ENCODE results near the gene MTA2.
A peak's percentile ranks its signal among the peaks of the same experiment; 100 is the strongest.
"Not testable (repeated sequence)": the region's sequence is repeated elsewhere in the genome, so short reads cannot be mapped to it uniquely, and the experiment has no call there.

The MTA2 gene
- 211 to 375 (median 270) reads per million in 3 experiments for total RNA-seq

DNA sequence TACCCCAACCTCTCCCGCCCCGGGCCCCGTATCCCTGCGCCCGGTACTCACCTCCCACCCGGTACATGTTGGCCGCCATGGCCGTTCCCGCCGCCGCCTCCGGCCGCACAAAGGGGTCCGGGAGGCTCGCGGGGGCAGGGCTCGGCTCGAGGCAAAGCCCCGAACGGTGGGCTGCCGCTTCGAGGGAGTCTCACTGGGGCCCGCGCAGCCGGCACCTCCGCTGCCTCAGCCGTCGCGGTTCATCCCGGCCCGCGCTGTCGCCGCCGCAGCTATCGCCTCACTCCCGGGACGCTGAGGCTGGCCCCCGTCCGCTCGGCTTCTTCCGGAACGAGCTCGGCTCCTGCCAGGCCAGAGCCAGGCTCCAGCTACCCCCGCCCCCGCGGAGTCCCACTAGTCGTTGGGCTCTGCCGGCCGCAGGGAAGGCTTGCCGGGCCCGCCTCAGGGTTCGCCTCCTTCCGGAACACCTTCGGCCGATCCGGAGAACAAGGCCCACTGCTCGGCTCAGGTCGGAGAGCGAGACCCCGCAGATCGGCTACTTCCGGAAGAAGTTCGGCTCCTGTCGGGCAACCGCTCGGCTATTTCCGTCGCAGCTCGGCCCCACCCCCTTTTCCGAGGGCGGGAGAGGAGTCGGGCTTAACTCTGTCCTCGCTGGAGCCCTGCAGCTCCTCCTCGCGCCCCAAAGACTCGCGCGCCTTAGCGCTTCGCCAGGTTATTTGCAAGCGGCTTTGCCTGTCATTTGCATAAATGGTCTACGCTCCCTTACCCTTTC, at the start of gene MTA2:
TSS of gene MTA2 (minus strand) at position 494 of the 769 bp plus-strand sequence. CDS start at position 79, 415 bp downstream.
- DNase-seq, result peak; percentile 100

DNA sequence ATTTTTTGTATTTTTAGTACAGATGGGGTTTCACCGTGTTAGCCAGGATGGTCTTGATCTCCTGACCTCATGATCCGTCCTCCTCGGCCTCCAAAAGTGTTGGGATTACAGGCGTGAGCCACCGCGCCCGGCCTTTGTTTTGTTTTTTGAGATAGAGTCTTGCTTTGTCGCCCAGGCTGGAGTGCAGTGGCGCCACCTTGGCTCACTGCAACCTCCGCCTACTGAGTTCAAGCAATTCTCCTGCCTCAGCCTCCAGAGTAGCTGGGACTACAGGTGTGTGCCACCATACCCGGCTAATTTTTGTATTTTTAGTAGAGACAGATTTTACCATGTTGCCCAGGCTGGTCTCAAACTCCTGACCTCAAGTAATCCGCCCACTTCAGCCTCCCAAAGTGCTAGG, 48.6 kb upstream of the MTA2 start:
- DNase-seq, result not testable (repeated sequence)

DNA sequence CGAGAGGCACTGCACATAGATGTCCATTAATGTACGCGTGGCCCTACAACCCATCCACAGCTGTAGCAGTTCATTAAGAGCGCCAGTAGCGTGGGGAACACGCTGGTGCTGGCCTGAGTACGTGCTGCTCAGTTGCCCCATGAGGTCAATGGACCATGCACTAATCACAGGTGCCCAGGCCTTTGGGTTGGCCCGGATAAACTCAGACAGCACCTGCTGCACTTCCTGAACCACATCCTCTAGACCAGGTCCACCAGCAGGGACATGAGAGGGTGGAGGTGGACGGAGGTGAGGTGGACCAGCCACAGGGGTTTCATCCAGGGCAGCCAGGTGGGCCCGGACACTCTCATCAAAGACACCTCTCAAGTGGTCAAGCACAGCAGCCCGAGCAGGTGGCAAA, 47.8 kb upstream of the MTA2 start:
- no peak for DNase-seq

DNA sequence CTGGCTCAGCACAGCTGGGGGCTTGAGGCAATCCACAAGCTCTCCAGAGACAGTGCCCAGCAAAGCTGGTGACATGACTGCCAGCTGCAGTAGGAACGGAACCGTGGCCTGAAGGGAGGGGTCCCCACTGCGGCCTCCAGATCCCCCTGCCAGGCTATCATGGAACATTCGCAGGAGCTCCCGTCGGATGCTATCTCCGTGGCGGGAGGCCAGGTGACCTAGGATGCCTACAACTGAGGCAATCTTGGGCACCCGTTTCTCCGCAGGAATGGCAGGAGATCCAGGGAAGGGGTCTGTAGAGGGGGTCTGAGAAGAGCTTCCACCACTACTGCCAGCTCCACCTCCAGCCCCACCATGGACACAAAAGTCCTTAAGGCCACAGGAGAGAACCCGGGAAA, 47.3 kb upstream of the MTA2 start:
- DNase-seq, result no peak

DNA sequence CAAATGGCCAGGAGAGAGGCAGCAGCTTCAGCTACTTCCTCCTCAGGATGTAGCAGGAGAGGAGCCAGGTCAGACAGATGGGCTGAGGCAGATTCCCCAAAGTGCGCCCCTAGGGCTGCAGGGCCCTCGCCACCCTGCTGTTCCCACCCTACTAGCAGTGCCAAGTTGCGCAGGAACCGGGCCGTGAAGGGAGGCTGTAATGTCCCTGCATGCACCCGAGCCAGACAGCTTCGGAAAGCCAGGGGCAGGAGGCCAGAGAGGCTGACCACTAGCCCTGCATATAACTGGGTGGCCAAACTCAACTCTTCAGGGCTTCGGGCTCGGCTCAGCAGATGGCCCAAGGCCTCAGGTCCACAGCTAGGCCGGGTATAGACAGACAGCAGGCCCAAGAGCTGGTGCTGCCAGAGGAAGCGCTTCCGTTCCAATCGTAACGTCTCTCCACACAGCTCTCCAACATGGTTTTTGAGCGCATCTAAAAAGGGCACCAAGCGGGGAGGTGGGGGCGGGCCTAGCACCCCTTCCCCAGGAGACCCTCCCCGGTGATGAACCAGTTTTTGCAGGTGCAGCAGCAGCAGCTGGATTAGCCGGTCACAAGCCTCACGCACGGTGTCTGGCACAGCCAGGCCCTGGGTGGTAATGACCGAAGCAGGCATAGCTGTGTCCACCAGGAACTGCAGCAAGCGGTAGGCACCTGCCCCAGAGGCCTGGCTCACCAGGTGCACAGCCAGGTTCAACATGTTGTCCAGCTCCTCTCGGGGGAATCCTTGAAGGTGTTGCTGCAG, 46.7 kb upstream of the MTA2 start:
- no peak for DNase-seq

DNA sequence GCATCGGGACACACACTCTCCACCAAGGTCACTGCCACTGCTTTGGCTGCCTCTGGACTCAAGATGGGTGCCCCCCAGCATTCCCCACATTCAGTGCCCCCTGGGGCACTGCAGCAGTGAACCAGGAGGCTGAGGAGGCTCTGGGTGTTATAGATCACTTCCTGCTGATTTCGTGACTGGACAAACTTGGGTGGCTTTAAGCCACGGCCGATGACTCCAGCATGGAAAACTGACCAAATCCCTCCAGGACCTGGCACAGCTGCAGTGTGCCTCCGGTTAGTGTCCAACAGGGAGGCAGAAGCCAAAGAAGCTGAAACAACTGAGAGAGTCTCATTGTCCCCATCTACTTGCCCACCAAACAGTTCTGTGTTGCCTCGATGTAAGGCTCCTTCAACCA, 45.9 kb upstream of the MTA2 start:
- DNase-seq, result no peak

DNA sequence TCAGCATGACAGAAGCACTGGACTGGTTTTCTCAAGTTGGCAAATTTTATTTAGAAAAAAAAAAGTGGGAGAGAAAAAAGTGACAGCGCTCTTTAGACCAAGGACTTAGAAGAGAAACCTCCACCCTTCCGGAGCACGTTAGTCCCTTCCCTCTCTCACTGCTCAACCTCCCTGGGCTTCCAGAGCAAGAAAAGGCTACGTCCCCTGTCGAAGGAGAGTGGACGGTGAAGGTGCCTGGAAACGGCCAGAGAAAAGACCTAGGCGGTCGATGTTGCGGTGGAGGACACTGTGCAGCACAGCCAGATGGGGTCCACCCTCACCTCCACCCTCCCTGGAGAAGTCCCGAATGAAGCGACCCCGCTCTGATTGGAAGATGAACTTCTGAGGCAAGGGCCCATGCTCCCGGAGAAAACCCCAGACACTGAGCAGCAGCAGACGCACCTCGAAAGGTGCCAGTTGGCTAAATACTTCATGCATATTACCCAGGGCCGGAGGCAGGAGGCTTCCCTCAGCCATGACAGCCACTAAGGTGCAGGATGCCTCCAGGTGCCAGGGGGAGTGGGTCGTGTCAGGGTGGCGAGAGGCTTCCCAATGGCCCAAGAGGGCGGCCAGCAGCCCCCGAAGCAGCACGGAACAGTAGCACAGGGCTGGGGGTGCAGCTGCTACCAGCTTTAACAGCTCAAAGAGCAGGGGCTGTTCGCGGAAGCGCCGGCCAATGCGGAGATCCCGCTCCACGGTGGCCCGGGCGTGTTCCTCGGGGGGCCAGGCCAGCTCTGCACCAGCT, 45.4 kb upstream of the MTA2 start:
- DNase-seq, result no peak

DNA sequence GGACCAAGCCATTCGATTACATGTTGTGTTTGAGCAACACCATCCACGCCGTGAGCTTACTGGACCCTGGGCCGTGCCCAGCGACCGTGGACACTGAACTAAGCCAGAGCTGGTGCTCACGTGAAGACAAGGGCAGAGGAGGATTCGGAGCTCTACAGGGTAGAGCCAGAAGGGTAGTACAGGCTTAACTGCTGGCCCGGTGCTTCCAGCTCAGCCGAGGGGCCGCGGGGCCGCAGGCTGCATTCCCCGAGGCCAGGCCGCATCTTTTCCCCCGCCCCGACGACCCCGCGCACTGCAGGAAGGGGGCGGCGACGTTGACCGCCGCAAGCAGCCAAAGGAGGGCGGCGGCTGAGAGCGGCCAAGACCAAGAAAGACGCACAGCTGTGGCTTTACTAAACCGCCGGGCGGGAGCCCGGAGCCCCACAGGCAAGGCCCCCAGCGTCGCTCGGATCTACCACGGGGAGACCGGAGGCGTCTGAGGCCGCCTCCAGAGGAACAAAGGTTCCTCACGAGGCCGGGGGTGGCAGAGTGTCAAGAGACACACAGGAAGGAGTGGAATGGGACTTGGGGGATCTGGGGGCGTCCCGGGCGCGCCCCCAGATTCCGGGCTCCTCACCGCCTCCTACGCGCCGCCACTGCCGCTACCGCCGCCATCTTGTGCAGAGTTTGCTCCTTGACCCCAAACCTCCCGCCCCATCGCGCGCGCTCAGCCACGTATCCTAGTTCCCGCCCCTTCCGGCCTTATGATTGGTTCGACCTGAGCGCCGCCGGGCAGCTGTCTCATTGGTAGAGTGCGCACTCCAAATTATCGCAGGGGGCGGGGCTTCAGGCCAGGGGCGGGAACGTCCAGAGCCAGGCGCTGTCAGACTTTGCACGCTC, 44.5 kb upstream of the MTA2 start, which contains the start of gene GANAB:
TSS of gene GANAB (minus strand) at position 668 of the 879 bp plus-strand sequence. CDS start at position 654, 14 bp downstream.
- DNase-seq, result peak; percentile 96

DNA sequence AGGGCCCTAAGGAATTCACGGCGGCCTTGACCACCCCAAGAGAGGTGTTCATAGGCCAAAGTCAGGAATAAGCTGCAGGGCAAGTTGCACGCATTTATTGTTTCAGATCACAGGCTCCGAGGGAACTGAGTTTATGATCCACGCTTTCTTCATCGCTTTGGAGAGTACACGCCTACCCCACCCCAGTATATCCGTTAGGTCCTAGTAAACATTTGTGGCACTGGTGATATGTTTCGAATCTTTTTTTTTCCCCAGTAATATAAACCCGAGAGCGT, 43.9 kb upstream of the MTA2 start:
- no peak for DNase-seq

DNA sequence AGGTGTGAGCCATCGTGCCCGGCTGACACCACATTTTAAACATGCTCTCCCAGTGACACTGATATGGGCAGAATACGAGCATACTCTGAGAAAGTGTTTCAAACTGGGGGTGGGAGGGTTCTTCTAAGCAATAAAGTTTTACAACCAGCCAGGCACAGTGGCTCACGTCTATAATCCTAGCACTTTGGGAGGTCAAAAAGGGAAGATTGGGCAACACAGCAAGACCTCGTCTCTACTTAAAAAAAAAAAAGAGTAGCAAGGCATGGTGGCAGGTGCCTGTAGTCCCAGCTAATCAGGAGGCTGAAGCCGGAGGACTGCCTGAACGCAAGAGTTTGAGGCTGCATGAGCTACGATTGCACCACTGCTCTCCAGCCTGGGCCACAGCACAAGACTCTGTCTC, 42.6 kb upstream of the MTA2 start:
- no peak for DNase-seq

DNA sequence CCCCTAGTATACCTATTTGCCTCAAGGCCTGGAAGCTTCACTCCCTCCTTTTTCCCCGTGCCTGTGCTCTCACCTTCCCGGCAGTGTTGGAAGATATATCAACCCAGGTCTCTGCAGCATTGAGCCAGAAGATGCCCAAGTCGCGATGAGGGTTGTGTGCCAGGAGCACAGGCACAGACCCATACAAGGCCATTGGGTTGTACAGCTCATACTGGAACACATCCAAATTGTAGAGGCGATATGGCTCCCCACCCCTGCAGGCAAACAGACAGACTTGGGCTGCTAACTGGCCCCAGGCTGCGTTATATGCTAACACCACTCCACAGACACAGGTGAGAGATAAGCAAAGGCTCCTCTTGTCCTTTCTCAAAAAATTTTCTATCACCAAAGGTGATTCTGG, 30.8 kb upstream of the MTA2 start:
- DNase-seq, result no peak

DNA sequence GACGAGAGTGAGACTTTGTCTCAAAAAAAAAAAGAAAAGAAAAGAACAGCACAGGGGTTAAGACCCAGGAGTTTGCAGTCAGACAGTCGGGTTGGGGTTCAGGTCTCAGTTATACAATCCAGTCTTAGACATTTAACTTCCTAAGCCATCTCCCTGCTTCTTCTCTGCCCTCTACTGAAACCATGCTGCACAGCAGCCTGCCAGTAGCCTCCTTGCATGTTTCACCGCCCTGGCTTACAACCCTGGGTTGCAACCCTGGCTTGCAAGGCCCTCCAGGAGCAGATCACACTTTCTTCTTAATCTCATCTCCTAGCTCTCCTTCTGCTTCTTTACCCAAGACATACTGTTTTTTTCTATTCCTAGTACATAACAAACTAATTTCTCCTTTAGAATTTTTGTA, 26.0 kb upstream of the MTA2 start:
- no peak for DNase-seq

DNA sequence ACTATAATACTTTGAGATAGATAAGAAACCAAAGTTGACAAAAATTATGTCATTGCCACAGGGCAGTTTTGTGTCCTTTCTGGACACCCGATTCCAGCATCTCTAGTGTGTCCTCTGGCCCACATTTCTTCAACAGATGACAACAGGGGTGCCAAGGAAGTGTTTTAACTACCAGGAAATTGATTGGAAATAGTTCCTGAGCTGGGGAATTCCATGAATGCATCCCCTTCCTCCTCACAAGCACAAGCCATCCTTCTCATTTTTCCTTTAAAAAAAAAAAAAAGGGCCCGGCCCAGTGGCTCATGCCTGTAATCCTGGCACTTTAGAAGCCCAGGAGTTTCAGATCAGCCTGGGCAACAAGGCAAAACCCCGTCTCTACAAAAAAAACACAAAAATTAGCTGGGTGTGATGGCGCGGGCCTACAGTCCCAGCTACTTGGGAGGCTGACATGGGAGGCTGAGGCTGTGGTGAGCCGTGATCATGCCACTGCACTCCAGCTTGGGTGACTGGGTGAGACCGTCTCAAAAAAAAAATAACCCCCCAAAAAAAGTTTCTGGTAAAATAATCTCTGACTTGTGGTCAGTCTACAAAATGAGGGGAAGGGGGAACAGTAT, 20.9 kb upstream of the MTA2 start:
- DNase-seq, result no peak

DNA sequence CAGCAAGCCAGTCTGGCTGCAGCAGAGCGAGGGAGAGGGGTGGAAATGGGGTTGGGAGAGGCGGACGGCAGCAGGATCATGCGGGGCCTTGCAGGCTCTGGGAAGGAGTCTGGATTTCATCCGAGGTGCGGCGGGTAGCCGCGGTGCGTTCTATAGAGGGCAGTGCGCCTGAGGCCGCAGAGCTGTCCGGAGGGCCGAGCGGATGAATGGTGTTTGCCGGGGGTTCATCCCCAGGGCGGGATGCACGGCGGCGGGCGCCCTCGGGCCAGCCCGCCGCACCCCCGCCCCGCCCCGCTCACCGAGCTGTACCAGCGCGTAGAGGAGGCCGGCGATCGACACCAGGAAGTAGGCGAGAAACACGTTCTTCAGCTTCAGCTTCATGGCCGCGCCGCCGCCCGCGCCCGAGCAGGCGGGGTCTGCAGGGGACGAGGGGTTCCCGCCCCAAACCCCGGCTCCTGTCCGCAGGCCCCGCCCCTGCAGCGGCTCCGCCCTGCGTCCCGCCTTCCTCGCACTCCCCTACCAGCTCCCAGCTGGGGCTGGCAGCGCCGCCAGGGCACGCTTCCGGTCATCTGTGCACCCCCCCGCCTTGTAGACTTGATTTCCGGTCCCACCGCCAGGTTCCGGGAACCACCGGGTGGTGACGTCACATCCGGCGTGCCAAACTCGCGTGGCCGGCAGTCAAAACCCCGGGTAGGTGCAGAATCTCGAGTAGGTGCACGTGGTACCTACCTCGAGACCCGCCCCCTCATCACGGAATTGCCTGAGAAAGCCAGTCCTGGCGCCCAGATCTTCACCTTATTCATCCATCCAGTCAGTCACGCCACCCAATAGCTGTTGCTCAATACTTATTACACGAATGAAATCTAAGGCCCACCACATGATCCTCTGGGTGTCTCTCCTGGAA, 20.2 kb upstream of the MTA2 start, which contains the start of gene B3GAT3:
TSS of gene B3GAT3 (minus strand) at position 420 of the 904 bp plus-strand sequence. CDS start at position 381, 39 bp downstream.
- DNase-seq, result peak; percentile 96

DNA sequence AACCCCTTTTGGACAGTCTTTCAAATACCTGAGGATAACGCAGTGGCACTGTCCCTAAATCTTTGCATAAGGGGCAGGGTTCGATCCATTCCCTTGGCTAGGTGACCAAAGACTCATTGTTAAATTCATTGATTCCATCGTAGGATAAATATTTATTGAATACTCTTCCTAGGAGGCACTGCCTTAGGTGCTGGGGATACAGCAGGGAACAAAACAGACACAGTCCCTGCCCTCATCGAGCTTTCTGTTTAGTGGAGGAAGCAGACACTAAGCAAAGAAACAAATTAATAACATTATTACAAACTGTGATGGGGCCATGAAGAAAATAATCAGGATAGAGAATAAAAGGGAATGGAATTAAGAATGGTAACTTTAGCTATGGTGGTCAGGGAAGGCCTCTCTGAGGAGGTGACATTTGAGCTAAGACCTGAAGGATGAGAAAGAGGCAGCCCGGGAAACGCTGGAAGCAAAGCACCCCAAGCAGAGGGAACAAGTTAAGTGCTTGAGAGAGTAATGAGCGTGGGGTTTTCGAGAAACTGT, 19.4 kb upstream of the MTA2 start:
- no peak for DNase-seq

DNA sequence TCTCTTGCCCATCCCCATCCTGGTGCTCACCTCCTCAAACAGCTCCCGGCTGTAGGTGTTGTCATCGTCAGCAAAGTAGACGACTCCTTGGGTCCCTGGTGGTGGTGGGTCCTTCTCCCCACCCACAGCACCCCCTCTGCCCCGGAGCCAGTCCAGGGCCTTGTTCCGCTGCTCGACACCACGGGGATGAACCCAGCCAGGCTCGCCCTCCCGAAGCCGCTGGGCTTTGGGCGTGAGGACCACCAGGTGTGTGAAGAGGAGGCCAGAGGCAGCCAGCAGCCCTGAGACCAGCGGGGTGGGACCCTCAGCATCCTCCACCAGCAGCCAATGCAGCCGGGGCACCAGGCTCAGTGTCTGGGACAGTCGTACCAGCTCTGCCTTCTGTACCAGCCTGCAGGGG, 15.3 kb upstream of the MTA2 start:
- DNase-seq, result not testable (repeated sequence)

DNA sequence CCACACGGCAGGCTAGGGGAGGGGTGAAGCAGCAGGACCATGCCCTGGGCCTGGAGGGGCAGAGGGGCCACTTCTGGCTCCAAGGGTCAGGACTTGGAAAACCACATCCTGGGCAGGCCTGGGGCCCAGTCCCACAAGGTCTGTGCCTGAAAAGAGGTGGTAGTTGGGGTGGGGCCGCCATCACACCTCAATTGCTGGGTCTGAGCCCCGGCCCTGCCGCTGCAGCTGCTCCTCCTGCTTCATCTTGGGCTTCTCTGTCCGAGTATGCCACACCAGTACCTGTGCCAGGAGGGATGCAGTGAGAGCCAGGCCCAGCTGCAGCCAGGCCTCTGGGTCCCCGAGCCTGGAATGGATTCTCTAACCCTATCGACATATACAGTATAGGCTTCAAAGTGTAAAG, 13.9 kb upstream of the MTA2 start:
- no peak for DNase-seq

DNA sequence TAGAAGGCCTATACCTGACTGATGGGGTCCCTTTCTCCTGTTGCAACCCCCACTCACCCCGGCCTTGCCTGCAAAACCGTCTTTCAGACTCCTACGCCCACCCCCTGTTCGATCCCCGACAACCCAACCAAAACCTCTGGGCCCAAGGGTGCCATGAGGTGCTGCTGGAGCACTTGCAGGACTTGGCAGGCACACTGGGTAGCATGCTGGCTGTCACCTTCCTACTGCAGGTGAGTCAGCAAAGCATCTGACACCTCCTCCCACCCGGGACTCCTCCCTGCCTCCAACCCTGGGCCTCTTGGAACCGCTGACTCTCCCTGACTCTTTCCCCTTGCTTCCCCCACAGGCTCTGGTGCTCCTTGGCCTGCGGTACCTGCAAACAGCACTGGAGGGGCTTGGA, 12.6 kb upstream of the MTA2 start:
- no peak for DNase-seq

DNA sequence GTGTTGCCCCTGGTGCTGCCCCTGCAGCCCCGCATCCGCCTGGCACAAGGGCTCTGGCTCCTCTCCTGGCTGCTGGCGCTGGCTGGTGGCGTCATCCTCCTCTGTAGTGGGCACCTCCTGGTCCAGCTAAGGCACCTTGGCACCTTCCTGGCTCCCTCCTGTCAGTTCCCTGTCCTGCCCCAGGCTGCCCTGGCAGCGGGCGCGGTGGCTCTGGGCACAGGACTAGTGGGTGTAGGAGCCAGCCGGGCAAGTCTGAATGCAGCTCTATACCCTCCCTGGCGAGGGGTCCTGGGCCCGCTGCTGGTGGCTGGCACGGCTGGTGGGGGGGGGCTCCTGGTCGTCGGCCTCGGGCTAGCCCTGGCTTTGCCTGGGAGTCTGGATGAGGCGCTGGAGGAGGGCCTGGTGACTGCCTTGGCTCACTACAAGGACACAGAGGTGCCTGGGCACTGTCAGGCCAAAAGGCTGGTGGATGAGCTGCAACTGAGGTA, 11.7 kb upstream of the MTA2 start:
- DNase-seq, result no peak

All from central memory CD4-positive, alpha-beta T cell (primary cell).